GM12878 (cell line): Measurements from ENCODE around the gene HCN3. TPM values are rescaled to one million over a fixed set of nuclear protein-coding genes. Genes with fewer than 3 reads are reported as not detected.

Source experiments
- CBFB ChIP-seq: IDR thresholded peaks from 2 replicates; pipeline ENCODE4 v1.6.1; 2016; ENCODE audit warnings: antibody characterized with exemption, low read depth
- CBX3 ChIP-seq: fragments of 200-600 bp; sonication (generic); IDR thresholded peaks from 2 replicates; pipeline ENCODE4 v1.6.1; 2016; ENCODE audit warnings: low read depth, borderline replicate concordance
- CHD1 ChIP-seq: IDR thresholded peaks from 2 replicates; pipeline ENCODE4 v1.6.1; 2012; ENCODE audit warnings: low read depth, low read length, improper control_type of control experiment
- DPF2 ChIP-seq: fragments of 450-650 bp; IDR thresholded peaks from 2 replicates; pipeline ENCODE4 v1.6.1; 2017; ENCODE audit warnings: mild to moderate bottlenecking
- IRF3 ChIP-seq: fragments of 450-650 bp; IDR thresholded peaks from 2 replicates; pipeline ENCODE4 v1.6.1; 2014; ENCODE audit warnings: mild to moderate bottlenecking
- IRF5 ChIP-seq: fragments of 450-650 bp; IDR thresholded peaks from 2 replicates; pipeline ENCODE4 v1.6.1; 2017; ENCODE audit warnings: borderline replicate concordance
- MEF2B ChIP-seq: fragments of 450-650 bp; IDR thresholded peaks from 2 replicates; pipeline ENCODE4 v1.6.1; 2018; ENCODE audit warnings: mild to moderate bottlenecking, moderate library complexity; ENCODE audit not compliant: partially characterized antibody, poor library complexity, severe bottlenecking
- NBN ChIP-seq: fragments of 450-650 bp; IDR thresholded peaks from 2 replicates; pipeline ENCODE4 v1.6.1; 2016
- PRDM15 ChIP-seq: fragments of 450-650 bp; formaldehyde crosslinking; IDR thresholded peaks from 2 replicates; pipeline ENCODE4 v1.4.0; 2020; ENCODE audit warnings: mild to moderate bottlenecking, moderate library complexity
- RAD51 ChIP-seq: fragments of 450-650 bp; IDR thresholded peaks from 2 replicates; pipeline ENCODE4 v1.6.1; 2016; ENCODE audit warnings: moderate library complexity, mild to moderate bottlenecking, inconsistent platforms
- SIX5 ChIP-seq: IDR thresholded peaks from 2 replicates; pipeline ENCODE4 v1.6.1; 2011; ENCODE audit warnings: mild to moderate bottlenecking, low read depth, low read length, moderate library complexity; ENCODE audit not compliant: severe bottlenecking
- SMC3 ChIP-seq: IDR thresholded peaks from 2 replicates; pipeline ENCODE4 v1.6.1; 2011; ENCODE audit warnings: low read length, improper control_type of control experiment, borderline replicate concordance
- SRF ChIP-seq, 2 experiments: IDR thresholded peaks; 2 replicates each; pipeline ENCODE4 v1.6.1; 2011; ENCODE audit warnings: low read depth in 2 of 2, low read length in 2 of 2, mild to moderate bottlenecking in 1 of 2, moderate library complexity in 1 of 2
- STAT3 ChIP-seq: IDR thresholded peaks from 2 replicates; pipeline ENCODE4 v1.6.1; 2011; ENCODE audit warnings: low read depth, low read length, improper control_type of control experiment
- TAF1 ChIP-seq: IDR thresholded peaks from 2 replicates; pipeline ENCODE4 v1.6.1; 2011; ENCODE audit warnings: mild to moderate bottlenecking, low read depth, low read length, borderline replicate concordance
- TBL1XR1 ChIP-seq: IDR thresholded peaks from 2 replicates; pipeline ENCODE4 v1.6.1; 2012; ENCODE audit warnings: low read depth, low read length, improper control_type of control experiment
- USF1 ChIP-seq: IDR thresholded peaks from 2 replicates; pipeline ENCODE4 v1.6.1; 2011; ENCODE audit warnings: borderline replicate concordance, low read depth, mild to moderate bottlenecking, moderate library complexity, mixed read lengths, low read length; ENCODE audit not compliant: insufficient read depth; ENCODE audit errors: extremely low read length
- ZNF592 ChIP-seq: fragments of 450-650 bp; IDR thresholded peaks from 2 replicates; pipeline ENCODE4 v1.6.1; 2017; ENCODE audit warnings: mild to moderate bottlenecking, moderate library complexity
- ZZZ3 ChIP-seq: IDR thresholded peaks from 2 replicates; pipeline ENCODE4 v1.6.1; 2011; ENCODE audit warnings: low read depth; ENCODE audit not compliant: control insufficient read depth, insufficient read length
- polyA plus RNA-seq, 11 experiments: library from polyadenylated mRNA; depleted of rRNA in 4 of 11; unstranded in 6 of 11; stranded (reverse) in 5 of 11; fragments of >200 nt; fragmentation: Nextera tagmentation in 4 of 11; fragmentation: Illumina TruSeq in 1 of 11; extraction: Ambion mirVana in 4 of 11; extraction: Trizol in 1 of 11; gene quantifications; 1 replicate in 1 of 11; 2 replicates in 10 of 11; pipeline versions ENCODE4 v1.2.1 to v1.2.3, GENCODE V29; 2011 to 2016; ENCODE audit warnings: inconsistent platforms in 2 of 11, missing spikeins in 2 of 11, low read depth in 1 of 11
- total RNA-seq, 4 experiments: library from RNA; depleted of rRNA in 3 of 4; stranded (reverse); fragments of >200 nt in 3 of 4; fragmentation: Illumina TruSeq in 1 of 4; extraction: Trizol in 1 of 4; gene quantifications; 2 replicates each; pipeline versions ENCODE4 v1.2.1 to v1.2.3, GENCODE V29; 2013 to 2021

The HCN3 gene
- total and polyA plus RNA-seq, 10 of the 15 experiments (the other 5 are each of a cell fraction or from before 2014, with no cell fraction given) = 0.08 to 4.1 (median 1.8) TPM

- no peak for TF ChIP-seq ZZZ3
- TF ChIP-seq PRDM15 (CRISPR knock-in tag) = no peak
- TF ChIP-seq SIX5 = no peak
- no peak for TF ChIP-seq STAT3
- no peak for TF ChIP-seq ZNF592
- TF ChIP-seq TBL1XR1 = no peak
- TF ChIP-seq TAF1 = no peak
- TF ChIP-seq NBN = no peak
- no peak for TF ChIP-seq CHD1
- TF ChIP-seq RAD51 = no peak
- no peak for TF ChIP-seq CBX3
- peak; percentile 52; the same call in 1 of the 2 replicates for TF ChIP-seq DPF2
- TF ChIP-seq USF1 = no peak
- peak; percentile 59; the same call in 1 of the 2 replicates for TF ChIP-seq SMC3
- TF ChIP-seq IRF5 = no peak
- TF ChIP-seq MEF2B = no peak
- TF ChIP-seq IRF3 = no peak
- TF ChIP-seq SRF (IDR thresholded peaks at IDR 0.05; ENCODE audit: low read depth in 2 of 2, low read length in 2 of 2) = no peak
- no peak for TF ChIP-seq CBFB
These were observed at the start of gene HCN3 (continued) for GRCh38 chr1:155277070-155277901.
